ENCODE results near the gene MYMK.

MYMK gene

DNA sequence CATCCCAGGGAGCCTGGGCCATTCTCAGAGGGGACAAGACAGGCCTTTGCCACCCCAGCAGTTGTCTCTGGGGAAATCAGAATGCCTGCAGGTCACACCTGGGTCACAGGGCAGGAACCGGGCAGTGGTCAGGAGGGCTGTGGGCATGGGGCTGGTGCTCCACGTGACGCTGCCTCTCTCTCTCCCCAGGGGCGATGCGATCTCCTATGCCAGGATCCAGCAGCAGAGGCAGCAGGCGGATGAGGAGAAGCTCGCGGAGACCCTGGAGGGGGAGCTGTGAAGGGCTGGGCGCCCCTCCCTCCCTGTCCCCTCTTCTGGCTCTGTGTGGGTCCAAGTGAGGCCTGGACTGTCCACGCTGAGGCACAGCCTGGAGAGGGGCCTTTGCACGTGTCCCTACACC lies 56.4 kb downstream of the MYMK start:
- no peak for DNase-seq (ENCODE audit: low spot score)

DNA sequence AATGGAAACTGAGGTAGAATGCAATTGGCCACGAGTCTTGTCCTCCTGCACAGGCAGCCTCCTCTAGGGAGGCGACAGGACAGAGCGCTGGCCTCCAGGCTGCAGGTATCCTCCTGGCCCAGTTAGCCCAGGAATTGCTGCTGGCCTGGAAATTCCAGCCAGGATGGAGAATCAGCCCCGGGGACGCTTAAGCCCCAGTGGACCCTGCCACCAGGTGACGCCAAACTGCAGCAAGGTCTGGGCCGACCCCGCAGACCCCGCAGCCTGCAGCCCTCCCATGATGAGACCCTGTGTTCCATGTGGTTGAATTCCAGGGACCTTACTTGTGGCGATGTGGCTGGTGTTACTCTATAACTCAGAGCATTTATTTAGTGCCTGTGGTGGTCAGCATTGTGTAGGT lies 57.7 kb downstream of the MYMK start:
- no peak for DNase-seq (ENCODE audit: low spot score)

DNA sequence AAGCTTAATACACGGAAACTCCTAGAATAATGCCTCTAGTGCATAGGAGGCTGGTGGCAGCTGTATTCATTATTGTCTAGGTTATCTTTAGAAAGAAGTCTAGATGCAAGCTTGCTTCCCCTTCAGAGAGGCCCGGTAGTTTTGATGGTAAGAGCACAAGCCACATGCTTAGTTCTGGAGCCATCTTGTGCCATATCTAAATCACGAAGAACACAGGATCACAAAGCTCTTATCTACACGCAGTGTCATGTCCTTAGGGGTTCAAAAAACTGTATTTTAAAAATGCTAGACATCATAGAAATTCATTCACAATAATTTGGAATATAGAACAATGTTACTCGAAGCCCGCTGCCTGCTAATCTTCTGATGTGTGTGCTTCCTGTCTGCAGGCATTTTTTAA lies 58.8 kb downstream of the MYMK start:
- no peak for DNase-seq (ENCODE audit: low spot score)

DNA sequence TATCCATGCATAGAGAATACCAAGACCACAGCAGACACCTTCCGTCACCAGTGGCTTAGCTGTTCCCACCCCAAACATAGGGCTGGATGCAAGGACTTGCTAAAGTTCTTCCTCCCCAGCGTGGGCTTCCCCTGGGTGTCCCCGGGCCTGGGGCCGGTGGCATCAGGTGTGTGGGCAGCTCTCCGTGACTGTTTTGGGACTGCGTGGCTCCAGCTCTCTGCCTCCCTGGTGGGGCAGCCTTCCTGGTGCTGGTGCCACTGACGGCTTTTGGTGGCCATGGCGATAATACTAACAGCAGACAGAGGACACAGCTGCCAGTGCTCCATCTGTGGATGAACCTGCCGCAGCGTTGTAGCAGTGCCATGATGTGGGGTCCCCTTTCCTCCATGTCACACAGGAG lies 60.1 kb downstream of the MYMK start:
- no peak for DNase-seq (ENCODE audit: low spot score)
